NCI-H446 treated with DMSO at 0.1 percent for 48 hours (cell line): ENCODE results near the gene ANKRD34A.
"Not testable (repeated sequence)": the region's sequence is repeated elsewhere in the genome, so short reads cannot be mapped to it uniquely, and the experiment has no call there.

Experiments used
- DNase-seq: peaks from one replicate; lab custom pipeline; 2025; lab: John Stamatoyannopoulos, UW

The ANKRD34A gene

GRCh38 chr1:145942871-145943270, 21.5 kb downstream of the ANKRD34A start:
- DNase-seq: no peak

- DNase-seq: no peak
Observed at GRCh38 chr1:145942405-145942804, 22.0 kb downstream of the ANKRD34A start.

GRCh38 chr1:145937436-145937835, 26.9 kb downstream of the ANKRD34A start:
- no peak for DNase-seq

GRCh38 chr1:145936247-145936646, 28.1 kb downstream of the ANKRD34A start:
- no peak for DNase-seq

GRCh38 chr1:145935708-145936107, 28.7 kb downstream of the ANKRD34A start:
- no peak for DNase-seq

- DNase-seq: not testable (repeated sequence)
Observed at GRCh38 chr1:145932522-145933009, 31.8 kb downstream of the ANKRD34A start.

GRCh38 chr1:145927916-145928643, 36.3 kb downstream of the ANKRD34A start:
- DNase-seq: no peak

- peak; percentile 99 for DNase-seq
Observed at GRCh38 chr1:145927063-145927886, 37.1 kb downstream of the ANKRD34A start, which contains the start of gene RBM8A. TSS of gene RBM8A (minus strand) at chr1:145927484. CDS start at chr1:145927426, 58 bp downstream.

GRCh38 chr1:145926686-145927062, 37.7 kb downstream of the ANKRD34A start:
- DNase-seq: no peak

GRCh38 chr1:145922266-145922665, 42.1 kb downstream of the ANKRD34A start:
- DNase-seq: no peak

- DNase-seq: not testable (repeated sequence)
Observed at GRCh38 chr1:145920297-145920696, 44.1 kb downstream of the ANKRD34A start.

GRCh38 chr1:145918992-145919939, 45.1 kb downstream of the ANKRD34A start:
- no peak for DNase-seq

- peak; percentile 85 for DNase-seq
Observed at GRCh38 chr1:145918144-145918991, 46.0 kb downstream of the ANKRD34A start, which contains the start of gene PEX11B. TSS of gene PEX11B (minus strand) at chr1:145918717. CDS start at chr1:145918688, 29 bp downstream.

GRCh38 chr1:145917595-145917994, 46.8 kb downstream of the ANKRD34A start:
- DNase-seq: no peak

- DNase-seq: no peak
Observed at GRCh38 chr1:145916745-145917144, 47.6 kb downstream of the ANKRD34A start.

- DNase-seq: no peak
Observed at GRCh38 chr1:145912128-145912641, 52.2 kb downstream of the ANKRD34A start.
